ENCODE data around the gene BCAR3.
"Not testable (repeated sequence)": the region's sequence is repeated elsewhere in the genome, so short reads cannot be mapped to it uniquely, and the experiment has no call there.

The BCAR3 gene

GRCh38 chr1:93687542-93687941, 5.9 kb upstream of the BCAR3 start:
- DNase-seq (ENCODE audit: low spot score): no peak

DNA sequence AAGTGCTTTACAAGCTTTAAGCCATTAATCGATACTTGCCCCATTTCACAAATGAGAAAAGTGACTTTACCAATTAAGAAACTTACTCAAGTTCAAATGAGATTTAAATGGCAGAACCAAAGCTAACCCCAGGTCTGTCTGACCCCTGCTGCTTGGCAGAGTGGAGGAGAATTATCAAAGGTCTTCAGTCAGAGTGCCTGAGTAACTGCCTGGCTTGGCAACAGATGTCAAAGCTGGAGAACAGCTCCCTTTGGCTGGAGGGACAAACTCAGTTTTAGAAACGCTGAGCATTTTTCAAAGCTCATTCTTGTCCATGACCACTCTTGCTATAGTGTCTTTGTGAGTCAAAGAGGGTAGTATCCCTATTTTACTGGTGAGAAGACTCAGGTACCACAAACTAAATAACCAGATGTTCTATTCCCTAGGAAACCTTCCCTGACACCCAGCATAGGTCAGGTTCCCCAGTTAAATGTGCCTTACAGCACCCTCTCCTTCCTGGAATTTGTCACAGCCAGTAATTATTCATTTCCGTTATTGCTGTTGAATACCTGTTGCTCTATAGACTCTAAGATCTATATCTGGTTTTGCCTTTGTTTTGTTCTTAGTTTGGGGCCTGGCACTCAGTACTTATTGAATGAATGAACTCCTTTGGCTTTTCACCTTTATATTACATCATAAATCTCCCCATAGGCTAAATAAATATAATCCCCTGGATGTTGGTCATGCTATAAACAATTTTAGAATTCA, 5.0 kb upstream of the BCAR3 start:
- DNase-seq (ENCODE audit: low spot score): no peak

DNA sequence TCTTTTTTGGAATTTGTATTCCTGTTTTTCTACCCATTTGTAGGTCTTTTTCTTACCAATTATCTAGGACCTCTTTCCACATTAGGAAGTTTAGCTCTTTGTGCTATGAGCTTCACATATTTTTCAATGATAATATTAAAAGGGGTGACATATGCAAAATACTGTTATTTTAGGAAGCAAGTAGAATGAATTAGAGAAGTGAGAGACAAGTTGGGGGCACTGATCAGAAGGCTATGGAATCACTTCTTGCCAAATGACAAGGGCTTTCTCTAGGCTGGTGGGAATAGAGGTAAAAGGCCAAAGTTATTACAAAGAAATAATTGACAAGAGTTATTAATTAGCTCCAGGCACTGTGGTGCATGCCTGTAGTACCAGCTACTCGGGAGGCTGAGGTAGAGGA, 4.3 kb upstream of the BCAR3 start:
- DNase-seq (ENCODE audit: low spot score): no peak

GRCh38 chr1:93683234-93683633, 1.6 kb upstream of the BCAR3 start:
- no peak for DNase-seq (ENCODE audit: low spot score)

DNA sequence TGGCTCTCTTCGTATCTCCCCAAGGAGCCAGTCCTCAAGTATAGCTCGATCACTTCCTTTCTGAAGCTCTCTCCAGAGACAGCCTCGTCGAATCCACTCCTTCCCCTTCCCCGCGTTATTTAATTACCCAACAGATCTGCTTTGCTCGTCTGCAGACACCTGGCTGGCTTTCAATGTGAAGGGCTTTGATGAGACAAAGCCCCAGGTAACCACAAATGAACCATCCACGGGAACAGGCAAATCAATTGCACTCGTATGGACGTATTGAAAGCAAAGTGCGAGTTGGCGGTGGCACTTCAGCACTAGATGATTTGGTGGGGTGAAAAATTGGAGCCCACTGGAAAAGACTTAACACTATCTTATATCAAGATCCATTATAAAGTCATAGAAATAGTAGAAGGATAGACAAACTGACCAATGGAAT, 364 bp upstream of the BCAR3 start:
- no peak for DNase-seq (ENCODE audit: low spot score)

DNA sequence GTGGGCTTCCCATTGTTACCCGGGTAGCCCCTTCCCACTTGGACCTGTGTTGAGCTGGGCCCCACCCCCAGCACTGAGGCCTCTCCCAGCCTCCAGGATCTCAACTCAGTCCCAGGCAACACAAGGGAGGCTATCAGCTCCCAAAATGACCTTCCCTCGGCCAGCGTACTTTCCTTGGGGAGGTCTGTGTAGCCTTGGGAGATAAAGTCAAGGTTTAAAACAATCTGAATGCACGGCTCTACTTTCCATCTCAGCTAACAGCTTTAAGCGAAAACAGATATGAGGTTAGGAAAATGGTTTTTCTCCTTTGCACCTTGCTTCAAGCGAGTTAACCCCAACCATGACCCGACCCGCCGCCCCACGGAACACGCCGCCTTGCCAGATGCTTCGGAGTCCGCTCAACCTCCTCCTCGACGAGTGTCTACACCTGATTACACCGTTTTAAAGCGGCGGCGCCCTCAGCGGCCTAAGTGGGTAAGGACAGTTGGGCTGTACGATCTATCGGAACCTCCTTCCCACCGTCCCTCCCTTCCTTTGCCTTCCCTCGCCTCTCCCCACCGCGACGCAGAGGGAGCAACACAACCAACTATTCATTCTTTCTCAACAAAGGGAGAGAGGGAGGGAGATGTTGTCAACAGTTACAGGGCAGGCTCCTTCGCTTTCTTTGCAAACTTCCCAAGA, 1.1 kb downstream of the BCAR3 start:
- peak; percentile 71 for DNase-seq (ENCODE audit: low spot score)

GRCh38 chr1:93680076-93680419, 1.6 kb downstream of the BCAR3 start:
- no peak for DNase-seq (ENCODE audit: low spot score)

GRCh38 chr1:93679546-93679945, 2.1 kb downstream of the BCAR3 start:
- no peak for DNase-seq (ENCODE audit: low spot score)

- no peak for DNase-seq (ENCODE audit: low spot score)
These were observed 2.6 kb downstream of the BCAR3 start for GRCh38 chr1:93678946-93679480.

DNA sequence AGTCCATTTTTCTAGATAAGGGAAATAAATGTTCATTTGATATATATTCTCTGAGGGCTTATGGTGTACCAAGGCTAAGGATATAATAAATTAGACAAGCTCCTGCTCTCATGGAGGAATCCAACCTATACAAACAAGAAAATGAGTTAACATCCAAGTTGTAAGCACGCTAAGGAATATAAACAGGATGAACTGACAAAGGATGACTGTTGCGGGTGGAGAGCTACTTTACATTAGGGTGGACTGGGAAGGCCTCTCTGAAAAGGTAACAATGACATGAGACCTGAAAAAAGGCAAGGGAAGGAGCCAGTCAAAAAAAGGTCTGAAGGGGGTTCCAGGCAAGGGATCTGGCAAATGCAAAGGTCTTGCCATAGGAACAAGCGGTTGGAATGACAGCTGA, 3.1 kb downstream of the BCAR3 start:
- DNase-seq (ENCODE audit: low spot score): no peak

DNA sequence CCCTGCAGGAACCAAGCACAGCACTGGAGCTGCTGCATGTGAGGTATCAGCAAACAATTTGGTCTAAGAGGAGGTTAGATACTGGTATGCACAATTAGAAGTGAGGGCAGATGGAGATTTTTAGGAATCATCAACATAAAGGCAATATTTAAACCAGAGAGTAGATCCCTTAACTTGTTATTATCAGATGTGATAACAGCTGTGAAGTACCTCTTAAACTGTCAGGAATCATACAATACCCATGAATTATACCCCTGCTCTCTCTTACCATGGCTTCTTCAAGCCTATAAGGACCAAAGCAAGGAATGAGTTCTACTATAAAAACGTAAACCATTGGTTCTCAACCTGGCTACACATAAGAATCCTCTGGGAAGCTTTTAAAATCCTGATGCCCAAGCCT, 3.9 kb downstream of the BCAR3 start:
- no peak for DNase-seq (ENCODE audit: low spot score)

GRCh38 chr1:93676427-93676826, 5.2 kb downstream of the BCAR3 start:
- no peak for DNase-seq (ENCODE audit: low spot score)

GRCh38 chr1:93675931-93676330, 5.7 kb downstream of the BCAR3 start:
- DNase-seq (ENCODE audit: low spot score): no peak

DNA sequence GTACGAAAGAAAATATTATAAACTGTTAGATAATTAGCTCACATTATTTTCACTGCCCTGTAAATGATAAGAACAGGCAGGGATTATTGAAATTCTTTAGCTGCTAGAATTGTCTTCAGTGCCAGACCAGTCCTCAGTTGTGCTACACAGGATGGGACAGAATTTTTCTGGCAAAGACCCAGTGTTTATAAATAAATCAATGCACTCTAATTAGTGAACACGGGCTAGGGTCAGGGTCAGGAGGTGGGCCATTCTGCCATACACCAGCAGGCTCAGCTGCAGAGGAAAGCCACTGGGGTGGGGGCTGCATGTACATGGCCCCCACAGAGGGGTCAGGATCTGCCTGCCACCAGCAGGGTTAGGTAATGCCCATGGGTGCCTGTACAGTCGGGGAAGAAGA, 6.4 kb downstream of the BCAR3 start:
- no peak for DNase-seq (ENCODE audit: low spot score)

GRCh38 chr1:93674071-93674470, 7.6 kb downstream of the BCAR3 start:
- DNase-seq (ENCODE audit: low spot score): not testable (repeated sequence)

DNA sequence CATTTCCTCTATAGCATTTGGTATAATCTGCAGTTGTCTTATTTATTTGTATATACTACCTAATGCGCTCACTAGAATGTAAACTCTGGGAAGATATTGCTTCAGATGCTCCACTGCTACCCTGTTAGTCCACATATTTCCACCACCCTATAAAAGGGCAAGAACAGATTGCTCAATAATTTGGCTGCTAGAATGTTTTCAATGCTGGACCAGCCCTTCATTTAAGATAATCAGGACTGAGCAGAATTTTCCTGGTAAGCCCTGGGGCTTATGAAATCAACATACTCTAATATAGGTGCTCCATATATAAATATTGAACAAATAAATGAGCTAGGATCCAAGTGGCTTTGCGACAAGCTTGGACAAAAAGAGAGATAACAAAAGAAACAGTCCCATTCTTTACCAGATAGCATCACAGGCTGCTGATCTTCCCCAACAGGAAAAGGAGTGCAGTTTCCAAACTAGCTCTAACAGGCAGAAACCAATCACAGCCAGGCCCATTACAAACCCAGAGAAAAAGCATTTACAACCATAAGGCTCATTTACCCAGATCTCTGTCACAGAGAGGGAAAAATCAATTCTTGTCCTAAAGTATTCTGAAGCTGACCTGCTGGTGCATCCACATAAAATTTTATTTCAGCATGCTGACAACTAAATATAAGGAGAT, 8.3 kb downstream of the BCAR3 start:
- DNase-seq (ENCODE audit: low spot score): peak; percentile 43

DNA sequence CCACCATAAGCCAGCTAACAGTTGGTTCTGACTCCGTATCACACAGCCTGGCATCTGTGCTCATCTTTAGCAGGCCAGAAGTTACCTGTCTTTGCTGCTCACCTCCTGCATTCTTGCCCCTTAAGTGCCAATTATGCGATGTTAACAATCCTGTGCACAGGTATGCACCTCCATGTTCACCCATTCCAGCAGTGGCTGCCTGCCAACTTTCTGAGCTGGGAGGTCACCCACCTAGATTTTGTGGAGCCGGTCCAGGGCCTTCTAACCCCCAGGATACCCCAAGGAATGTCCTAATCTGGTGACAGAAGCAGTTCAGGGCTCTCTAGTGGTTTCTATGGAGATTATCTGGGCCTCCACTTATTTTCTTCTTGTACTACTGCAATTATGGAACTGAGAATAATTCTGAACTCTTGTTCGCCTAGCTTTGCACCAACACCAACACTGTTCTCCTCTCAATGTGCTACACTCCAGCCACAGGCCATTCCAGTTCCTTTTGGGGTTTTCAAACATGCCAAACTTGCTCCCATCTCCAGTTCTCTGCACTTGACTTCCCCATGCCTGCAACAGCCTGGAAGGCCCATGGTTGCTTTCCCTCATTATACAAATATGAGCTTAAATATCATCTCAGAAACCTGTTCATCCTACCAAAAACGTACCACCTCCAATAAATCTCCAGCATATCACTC, 9.0 kb downstream of the BCAR3 start:
- DNase-seq (ENCODE audit: low spot score): peak; percentile 53

DNA sequence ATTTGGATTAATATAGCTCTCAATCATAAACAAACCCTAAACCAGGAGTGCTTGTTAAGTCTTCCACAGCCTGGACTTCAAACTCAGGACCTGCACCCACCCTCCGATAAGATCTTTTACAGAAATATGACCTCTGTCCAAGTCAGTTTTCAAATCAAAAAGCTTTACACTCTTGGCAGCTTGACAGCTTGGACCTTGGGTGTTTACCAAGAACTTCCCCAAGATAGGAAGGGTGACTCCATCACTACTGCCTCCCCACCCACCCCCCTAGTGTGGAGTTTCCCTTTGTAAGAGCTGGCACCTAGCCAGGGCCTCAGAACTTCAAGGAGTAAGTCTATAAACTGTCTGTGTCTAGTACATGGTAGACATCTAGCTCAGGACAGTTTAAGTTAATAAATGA, 9.6 kb downstream of the BCAR3 start:
- peak; percentile 82 for DNase-seq (ENCODE audit: low spot score)

- DNase-seq (ENCODE audit: low spot score): no peak
These were observed 10.5 kb downstream of the BCAR3 start for GRCh38 chr1:93671099-93671621.

GRCh38 chr1:93670141-93670540, 11.5 kb downstream of the BCAR3 start:
- no peak for DNase-seq (ENCODE audit: low spot score)

DNA sequence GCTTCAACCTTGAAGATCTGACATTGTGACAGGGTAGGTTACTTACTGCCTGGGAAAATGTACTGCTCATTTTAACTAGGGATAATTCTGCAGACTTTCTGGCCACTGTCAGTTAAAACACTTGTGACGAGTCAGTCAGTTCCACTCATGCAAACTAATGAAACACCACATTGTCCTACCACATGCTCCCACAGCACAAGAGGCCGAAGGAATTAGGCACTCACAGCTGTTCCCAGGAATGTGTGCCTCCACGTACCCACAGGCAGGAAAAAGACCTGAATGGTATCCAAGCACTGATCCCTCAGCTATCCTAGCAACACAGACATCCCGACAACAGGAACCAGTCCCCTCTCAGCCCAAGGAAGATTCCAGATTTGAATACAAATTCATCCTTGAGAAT, 12.3 kb downstream of the BCAR3 start:
- no peak for DNase-seq (ENCODE audit: low spot score)

DNA sequence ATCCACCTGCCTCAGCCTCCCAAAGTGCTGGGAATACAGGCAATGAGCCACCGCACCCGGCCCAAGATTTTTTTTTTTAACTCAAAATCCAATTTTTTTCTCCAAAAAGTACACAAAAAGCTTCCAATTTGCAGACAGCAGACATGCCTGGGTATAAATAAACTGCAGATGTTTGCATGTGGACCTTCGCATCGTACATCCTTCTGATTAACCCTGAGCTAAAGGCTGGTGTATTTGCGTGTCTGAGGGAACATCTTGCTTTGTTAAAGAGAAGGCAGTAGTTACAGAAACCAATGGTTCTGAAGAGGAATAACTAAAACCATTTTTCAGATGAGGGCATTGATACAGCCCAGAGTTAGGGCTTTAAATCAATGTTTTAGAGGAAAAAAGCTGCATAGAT, 12.7 kb downstream of the BCAR3 start:
- DNase-seq (ENCODE audit: low spot score): no peak
